Gastrocnemius medialis (tissue), 4 donors: ENCODE results near the gene GLUD1.
"Not testable (repeated sequence)": the region's sequence is repeated elsewhere in the genome, so short reads cannot be mapped to it uniquely, and the experiment has no call there.

ENCODE experiments used
- CTCF ChIP-seq, 5 experiments: fragments of 450-650 bp in 3 of 5; fragments of 200-600 bp in 2 of 5; sonication (generic) in 2 of 5; IDR thresholded peaks in 4 of 5; conservative IDR thresholded peaks in 1 of 5; 1 replicate in 4 of 5; 2 replicates in 1 of 5; pipeline ENCODE4 v1.5.1; 2016 to 2019; ENCODE audit warnings: antibody characterized with exemption in 5 of 5, mild to moderate bottlenecking in 3 of 5, moderate library complexity in 3 of 5
- POLR2A ChIP-seq, 2 donors: fragments of 450-650 bp; IDR thresholded peaks; one replicate each; pipeline ENCODE4 v1.6.1; 2017; ENCODE audit warnings: antibody characterized with exemption in 2 of 2, mild to moderate bottlenecking in 2 of 2, moderate library complexity in 2 of 2

GRCh38 chr10:87134440-87134839, 39.8 kb upstream of the GLUD1 start:
- TF ChIP-seq CTCF (IDR thresholded peaks at IDR 0.05 in 4 of 5, conservative IDR thresholded peaks at IDR 0.05 in 1 of 5); POLR2A (IDR thresholded peaks at IDR 0.05): not testable (repeated sequence)
